ENCODE results near the gene CAV3. TPM values are rescaled to one million over a fixed set of nuclear protein-coding genes. Genes with fewer than 3 reads are reported as not detected.

CAV3 gene
- total RNA-seq, 4 donors from 2014 or later, result not detected

DNA sequence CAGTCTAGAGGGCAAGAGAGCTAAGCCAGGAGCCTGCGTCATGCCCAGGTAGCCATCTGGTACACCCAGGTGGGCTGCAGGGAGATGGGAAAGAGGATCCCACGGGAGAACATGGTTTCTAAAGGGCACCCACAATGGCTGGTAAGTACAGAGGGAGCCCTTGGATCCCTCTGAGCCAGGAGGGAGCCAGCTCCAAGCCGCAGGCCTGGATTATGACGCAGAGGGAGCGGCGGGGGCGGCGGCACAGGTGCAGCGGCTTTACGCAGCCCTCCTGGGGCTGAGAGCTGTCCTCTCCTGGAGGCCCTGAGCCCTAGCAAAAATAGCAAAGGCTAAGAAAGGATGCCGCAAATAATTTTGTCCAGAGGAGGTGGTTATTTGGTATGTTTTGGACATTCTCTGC lies 2.8 kb downstream of the CAV3 start:
- ATAC-seq (ENCODE audit: low FRiP score), result no peak
- TF ChIP-seq, protein P1, sequence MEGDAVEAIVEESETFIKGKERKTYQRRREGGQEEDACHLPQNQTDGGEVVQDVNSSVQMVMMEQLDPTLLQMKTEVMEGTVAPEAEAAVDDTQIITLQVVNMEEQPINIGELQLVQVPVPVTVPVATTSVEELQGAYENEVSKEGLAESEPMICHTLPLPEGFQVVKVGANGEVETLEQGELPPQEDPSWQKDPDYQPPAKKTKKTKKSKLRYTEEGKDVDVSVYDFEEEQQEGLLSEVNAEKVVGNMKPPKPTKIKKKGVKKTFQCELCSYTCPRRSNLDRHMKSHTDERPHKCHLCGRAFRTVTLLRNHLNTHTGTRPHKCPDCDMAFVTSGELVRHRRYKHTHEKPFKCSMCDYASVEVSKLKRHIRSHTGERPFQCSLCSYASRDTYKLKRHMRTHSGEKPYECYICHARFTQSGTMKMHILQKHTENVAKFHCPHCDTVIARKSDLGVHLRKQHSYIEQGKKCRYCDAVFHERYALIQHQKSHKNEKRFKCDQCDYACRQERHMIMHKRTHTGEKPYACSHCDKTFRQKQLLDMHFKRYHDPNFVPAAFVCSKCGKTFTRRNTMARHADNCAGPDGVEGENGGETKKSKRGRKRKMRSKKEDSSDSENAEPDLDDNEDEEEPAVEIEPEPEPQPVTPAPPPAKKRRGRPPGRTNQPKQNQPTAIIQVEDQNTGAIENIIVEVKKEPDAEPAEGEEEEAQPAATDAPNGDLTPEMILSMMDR (IDR thresholded peaks at IDR 0.05), result no peak
- no peak for DNase-seq (ENCODE audit: low spot score)

DNA sequence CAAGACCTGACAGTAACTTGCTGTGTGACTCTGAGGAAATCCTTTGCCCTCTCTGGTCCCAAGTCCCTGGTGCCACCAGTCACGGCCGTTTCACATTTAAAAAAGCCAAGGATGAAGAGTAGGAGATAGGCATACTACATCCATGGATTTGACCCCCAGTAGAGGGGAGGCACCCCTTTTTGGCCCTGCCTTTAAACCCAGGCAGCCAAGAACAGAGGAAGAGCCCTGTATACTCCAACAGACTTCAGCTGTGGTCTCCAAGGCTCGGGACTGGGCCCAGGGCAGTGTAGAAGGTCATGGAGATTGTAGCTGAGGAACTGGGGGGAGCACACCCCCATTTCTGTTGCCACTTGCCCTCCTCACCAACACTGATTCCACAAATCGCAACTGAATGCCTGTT lies 3.7 kb downstream of the CAV3 start:
- DNase-seq (ENCODE audit: low spot score), result no peak
- TF ChIP-seq, protein P1 (IDR thresholded peaks at IDR 0.05), result no peak
- no peak for ATAC-seq (ENCODE audit: low FRiP score)

DNA sequence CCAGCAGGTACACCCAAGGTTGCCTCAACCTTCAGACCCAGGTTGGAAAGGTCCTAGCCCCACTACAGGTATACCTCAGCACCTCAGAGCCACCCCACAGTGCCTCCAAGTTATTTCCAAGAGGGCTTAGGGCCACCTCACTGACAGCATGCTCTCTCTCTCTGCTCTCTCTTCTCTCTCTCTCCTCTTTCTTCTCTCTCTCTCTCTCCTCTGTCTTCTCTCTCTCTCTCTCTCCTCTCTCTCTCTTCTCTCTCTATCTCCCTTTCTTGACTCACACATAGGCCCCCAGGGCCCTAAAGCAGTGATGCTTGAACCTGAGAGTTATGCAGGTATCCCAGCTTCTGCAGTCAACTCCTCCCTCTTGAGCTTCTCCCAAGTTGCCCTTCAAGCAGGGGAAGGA lies 4.2 kb downstream of the CAV3 start:
- TF ChIP-seq, protein P1 (IDR thresholded peaks at IDR 0.05), result no peak
- no peak for DNase-seq (ENCODE audit: low spot score)

DNA sequence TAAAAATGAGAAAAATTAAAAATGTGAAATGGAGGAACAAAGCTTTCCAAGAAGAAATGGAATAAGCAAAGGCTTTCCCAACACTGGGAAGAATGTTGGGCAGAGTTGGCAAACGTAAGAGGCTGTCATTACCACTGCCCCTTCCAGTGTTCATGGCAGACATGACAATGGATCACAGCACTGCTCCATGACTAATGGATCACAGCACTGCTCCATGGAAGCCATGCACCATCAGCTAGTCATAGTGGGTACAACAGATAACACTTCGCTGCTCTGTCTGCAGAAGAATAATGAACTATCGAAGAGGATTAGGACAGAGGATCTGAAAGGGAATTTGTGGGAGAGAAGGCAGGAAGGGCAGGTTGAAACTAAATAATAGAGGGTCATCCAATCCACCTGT lies 5.0 kb downstream of the CAV3 start:
- ATAC-seq (ENCODE audit: low FRiP score), result no peak
- no peak for DNase-seq (ENCODE audit: low spot score)
- TF ChIP-seq, protein P1 (IDR thresholded peaks at IDR 0.05), result no peak

More for the DNA sequence above, 4.2 kb downstream of the CAV3 start:
- no peak for ATAC-seq (ENCODE audit: low FRiP score)

DNA sequence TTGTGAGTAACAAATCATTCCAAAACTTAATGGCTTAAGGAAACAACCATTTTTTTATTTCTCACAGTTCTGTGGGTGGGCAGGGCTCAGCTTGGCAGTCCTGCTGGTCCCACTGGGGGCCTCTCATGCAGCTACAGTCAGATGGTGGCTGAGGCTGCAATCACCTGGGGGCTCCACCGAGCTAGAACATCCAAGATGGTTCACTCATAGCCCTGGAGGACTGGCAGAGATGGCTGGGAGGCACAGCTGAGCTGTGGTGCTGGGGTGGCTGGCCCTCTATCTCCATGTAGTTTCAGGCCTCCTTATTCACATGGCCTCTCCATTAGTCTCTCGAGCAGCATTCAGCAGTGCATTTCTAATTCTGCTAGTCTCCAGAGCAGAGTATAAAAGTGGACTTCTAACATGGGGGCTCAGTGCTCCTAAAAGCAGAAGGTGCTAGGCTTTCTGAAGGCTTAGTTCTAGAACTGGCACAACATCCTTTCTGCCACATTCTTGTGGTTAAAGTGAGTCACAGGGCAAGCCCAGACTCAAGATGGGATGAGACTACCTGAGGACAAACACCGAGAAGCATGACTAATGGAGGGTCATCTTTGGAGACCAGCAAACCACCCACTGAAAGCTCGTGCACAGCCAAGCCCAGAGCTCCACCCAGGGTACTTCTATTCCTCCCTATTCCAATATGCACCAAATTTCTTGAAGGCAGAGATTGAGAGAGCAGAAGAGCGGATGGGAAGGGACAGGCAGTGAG lies 6.3 kb downstream of the CAV3 start:
- DNase-seq (ENCODE audit: low spot score) (no peak), ATAC-seq (ENCODE audit: low FRiP score) (no peak)
- TF ChIP-seq, protein P1 (IDR thresholded peaks at IDR 0.05), result no peak

DNA sequence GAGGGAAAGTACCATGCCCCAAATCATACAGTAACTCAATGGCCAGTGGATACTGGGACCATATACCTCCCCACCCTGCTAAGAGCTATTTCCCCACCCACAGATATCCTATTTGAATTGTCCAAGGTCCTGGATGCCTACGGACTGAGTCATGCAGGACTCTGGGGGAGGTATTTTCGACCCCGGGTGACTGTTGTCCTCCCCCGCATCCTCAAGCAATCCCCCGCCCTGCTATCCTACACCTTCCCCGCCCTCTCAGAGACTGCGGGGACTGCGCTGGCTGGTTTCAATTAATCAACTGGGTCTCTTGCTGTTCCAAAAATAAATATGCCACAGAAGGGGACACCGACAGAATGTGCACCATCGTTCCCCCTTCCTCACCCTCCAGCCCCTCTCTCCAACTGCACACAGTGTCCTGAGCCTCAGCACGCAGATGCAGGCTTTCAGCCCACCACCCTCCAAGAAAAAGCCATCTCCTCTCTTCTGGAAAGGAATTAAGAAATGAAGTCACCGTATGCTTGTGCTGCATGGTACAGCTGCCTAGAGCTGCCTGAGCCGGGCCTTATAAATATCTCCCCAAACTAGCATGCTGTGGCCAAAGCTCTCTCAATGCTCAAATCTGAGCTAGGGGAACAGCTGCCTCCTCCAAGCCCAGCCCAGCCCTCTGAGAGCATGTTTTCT lies 8.1 kb downstream of the CAV3 start:
- no peak for DNase-seq (ENCODE audit: low spot score)
- ATAC-seq (ENCODE audit: low FRiP score), result peak; percentile 73
- TF ChIP-seq, protein P1 (IDR thresholded peaks at IDR 0.05), result no peak

Data from omental fat pad (tissue), 4 donors.